ENCODE results near the gene TRIM61. TPM values are rescaled to one million over a fixed set of nuclear protein-coding genes. Genes with fewer than 3 reads are reported as not detected.

The TRIM61 gene
- total RNA-seq, 1 experiment from 2014 or later = 0.45 TPM

DNA sequence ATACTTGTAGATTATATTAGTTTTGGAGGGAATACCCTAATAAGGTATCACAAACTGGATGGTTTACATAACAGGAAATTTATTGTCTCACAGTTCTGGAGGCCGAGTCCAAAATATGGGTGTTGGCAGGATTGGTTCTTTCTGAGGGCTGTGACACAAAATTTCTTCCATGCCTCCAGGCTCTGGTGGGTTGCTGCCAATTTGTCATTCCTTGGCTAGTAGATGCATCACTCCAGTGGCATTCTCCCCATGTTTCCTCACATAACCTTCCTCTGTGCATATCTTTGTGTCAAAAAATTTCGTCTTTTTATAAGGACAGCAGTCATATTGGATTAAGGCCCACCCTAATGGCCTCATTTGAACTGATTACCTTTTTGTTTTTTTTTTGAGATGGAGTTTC, 51.2 kb downstream of the TRIM61 start:
- Mint-ChIP-seq H3K9me3 (ENCODE audit: low read depth, unreplicated experiment) (no peaks in the 10 kb centered on the region), H3K4me3 (ENCODE audit: low read depth, unreplicated experiment) (no peak overlapping the region), H3K36me3 (ENCODE audit: insufficient read depth, unreplicated experiment) (no peaks in the 10 kb centered on the region), H3K27ac (ENCODE audit: unreplicated experiment) (no peak overlapping the region), H3K27me3 (ENCODE audit: unreplicated experiment) (no peaks in the 10 kb centered on the region), H3K4me1 (ENCODE audit: low read depth, unreplicated experiment) (no peaks in the 10 kb centered on the region)
- intact Hi-C loops (cut with micrococcal nuclease; ENCODE audit: unreplicated experiment) = no loop called here
- CTCF ChIA-PET = no interaction called here
- BruUV-seq (replicated peaks) = no TSS peak
- TF ChIP-seq CTCF (IDR thresholded peaks at IDR 0.05; ENCODE audit: unreplicated experiment) = no peak
- DNase-seq = no peak

- Mint-ChIP-seq H3K36me3 (ENCODE audit: insufficient read depth, unreplicated experiment) (no peaks in the 10 kb centered on the region), H3K27me3 (ENCODE audit: unreplicated experiment) (no peaks in the 10 kb centered on the region), H3K27ac (ENCODE audit: unreplicated experiment) (no peak overlapping the region), H3K4me1 (ENCODE audit: low read depth, unreplicated experiment) (no peaks in the 10 kb centered on the region), H3K9me3 (ENCODE audit: low read depth, unreplicated experiment) (no peaks in the 10 kb centered on the region), H3K4me3 (ENCODE audit: low read depth, unreplicated experiment) (no peak overlapping the region)
- intact Hi-C loops (cut with micrococcal nuclease; ENCODE audit: unreplicated experiment) = no loop called here
- no TSS peak for BruUV-seq (replicated peaks)
- TF ChIP-seq CTCF (IDR thresholded peaks at IDR 0.05; ENCODE audit: unreplicated experiment) = no peak
- CTCF ChIA-PET = no interaction called here
- DNase-seq = no peak
These were observed 52.7 kb downstream of the TRIM61 start for GRCh38 chr4:164924670-164925238.

DNA sequence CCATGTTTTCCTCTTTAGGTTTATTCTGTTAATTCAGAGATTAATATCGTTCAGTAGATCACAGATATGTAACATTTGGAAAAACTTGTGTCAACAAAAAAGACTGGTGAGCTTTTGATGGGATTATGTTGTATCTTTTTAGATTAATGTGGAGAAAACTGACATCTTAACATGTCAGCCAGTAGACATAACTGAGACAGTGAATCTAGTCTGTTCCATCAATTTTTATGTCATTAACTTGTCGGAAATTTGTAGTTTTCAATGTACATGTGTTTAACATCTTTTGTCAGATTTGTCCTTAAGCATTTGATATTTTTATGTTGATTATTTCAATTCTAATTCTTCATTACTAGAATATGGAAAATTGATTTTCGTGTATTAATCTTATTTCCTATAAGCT, 58.5 kb downstream of the TRIM61 start:
- TF ChIP-seq CTCF (IDR thresholded peaks at IDR 0.05; ENCODE audit: unreplicated experiment) = no peak
- no peaks in the 10 kb centered on the region for H3K36me3 Mint-ChIP-seq (ENCODE audit: insufficient read depth, unreplicated experiment)
- intact Hi-C loops (cut with micrococcal nuclease; ENCODE audit: unreplicated experiment) = no loop called here
- BruUV-seq (replicated peaks) = no TSS peak
- no peaks in the 10 kb centered on the region for H3K4me1 Mint-ChIP-seq (ENCODE audit: low read depth, unreplicated experiment)
- H3K27ac Mint-ChIP-seq (ENCODE audit: unreplicated experiment) = no peak overlapping the region
- no peaks in the 10 kb centered on the region for H3K9me3 Mint-ChIP-seq (ENCODE audit: low read depth, unreplicated experiment)
- H3K27me3 Mint-ChIP-seq (ENCODE audit: unreplicated experiment) = no peaks in the 10 kb centered on the region
- DNase-seq = no peak
- CTCF ChIA-PET = no interaction called here
- H3K4me3 Mint-ChIP-seq (ENCODE audit: low read depth, unreplicated experiment) = no peak overlapping the region

Other genes with a start within 250 kb of the TRIM61 start
- gene SMIM31, start 223.5 kb downstream of the TRIM61 start, total RNA-seq (2022) = 1.9 and 4.2 TPM in 2 replicates
- gene APELA, start 100.5 kb downstream of the TRIM61 start, total RNA-seq (2022) = not detected in 2 replicates
- not detected in 2 replicates for gene TRIM60, start 54.3 kb upstream of the TRIM61 start, total RNA-seq (2022)
- gene TRIM75, start 76.2 kb upstream of the TRIM61 start, total RNA-seq (2022) = not detected in 2 replicates
- 18.4 and 21.1 TPM in 2 replicates for gene TMEM192, start 135.2 kb upstream of the TRIM61 start, total RNA-seq (2022)
- gene KLHL2, start 229.9 kb upstream of the TRIM61 start, total RNA-seq (2022) = 12.9 and 13.8 TPM in 2 replicates

Measured in Calu3 (cell line).